ENCODE measurements around the gene OR7A5.
"Not testable (repeated sequence)": the region's sequence is repeated elsewhere in the genome, so short reads cannot be mapped to it uniquely, and the experiment has no call there.

OR7A5 gene

GRCh38 chr19:14792250-14792649 is 42.7 kb downstream of the OR7A5 start:
- DNase-seq; intact Hi-C loops (cut with DNase I): not testable (repeated sequence)

GRCh38 chr19:14786421-14786851 is 48.5 kb downstream of the OR7A5 start:
- peak in 12 of 42 donors; percentile 17 to 59 (median 40) for DNase-seq
- intact Hi-C loops (cut with DNase I), result no loop called here

DNA sequence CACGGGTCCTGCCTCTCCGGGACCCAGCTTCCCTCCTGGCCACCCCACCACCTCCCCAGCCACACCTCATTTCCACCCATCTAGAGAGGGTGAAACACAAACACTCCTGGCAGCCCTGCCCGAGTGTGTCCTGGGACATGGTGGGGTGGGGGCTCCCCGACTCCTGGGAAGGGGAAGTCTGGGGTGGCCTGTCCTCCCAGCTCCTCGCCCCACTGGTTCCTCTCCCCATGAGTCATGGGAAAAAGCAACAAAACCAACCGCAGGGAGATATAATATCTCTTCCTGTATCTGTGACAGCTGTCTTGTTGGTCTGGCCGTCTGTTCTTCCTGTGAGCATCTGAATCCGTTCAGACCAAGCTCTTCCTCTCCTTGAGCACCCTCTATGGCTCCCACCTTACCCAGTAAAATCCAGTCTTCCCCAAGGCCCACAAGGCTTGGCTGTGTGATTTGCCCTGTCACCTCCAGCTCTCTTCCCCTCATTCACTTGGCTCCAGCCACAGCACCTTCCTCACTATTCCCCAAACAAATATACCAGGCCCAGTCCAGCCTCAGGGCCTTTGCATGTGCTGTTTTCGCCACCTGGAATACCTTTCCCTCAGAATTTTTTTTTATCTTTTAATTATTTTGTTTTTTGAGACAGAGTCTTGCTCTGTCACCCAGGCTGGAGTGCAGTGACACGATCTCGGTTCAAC is 49.7 kb downstream of the OR7A5 start:
- DNase-seq, result peak in 21 of 42 donors; percentile 3 to 65 (median 34)
- intact Hi-C loops (cut with DNase I), result not testable (repeated sequence)

DNA sequence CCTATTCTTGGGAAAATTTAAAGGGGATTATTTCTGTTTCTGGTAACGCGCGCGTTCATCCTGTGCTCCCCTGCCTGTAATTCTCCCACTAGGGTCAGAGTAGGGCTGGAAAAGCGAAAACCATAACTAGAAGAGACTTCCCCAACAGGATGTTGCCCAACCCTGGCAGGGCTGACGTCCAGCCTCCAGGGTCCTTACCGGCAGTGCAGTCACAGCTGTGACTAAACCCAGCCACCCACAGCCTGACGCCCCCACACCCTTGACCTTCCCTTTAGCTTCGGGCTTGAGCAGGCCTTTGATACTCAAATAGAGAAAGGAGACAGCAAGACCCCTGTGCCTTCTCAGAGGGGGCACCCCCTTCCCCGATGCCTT is 50.3 kb downstream of the OR7A5 start:
- peak in 32 of 42 donors; percentile 11 to 72 (median 42) for DNase-seq
- intact Hi-C loops (cut with DNase I), result not testable (repeated sequence)

DNA sequence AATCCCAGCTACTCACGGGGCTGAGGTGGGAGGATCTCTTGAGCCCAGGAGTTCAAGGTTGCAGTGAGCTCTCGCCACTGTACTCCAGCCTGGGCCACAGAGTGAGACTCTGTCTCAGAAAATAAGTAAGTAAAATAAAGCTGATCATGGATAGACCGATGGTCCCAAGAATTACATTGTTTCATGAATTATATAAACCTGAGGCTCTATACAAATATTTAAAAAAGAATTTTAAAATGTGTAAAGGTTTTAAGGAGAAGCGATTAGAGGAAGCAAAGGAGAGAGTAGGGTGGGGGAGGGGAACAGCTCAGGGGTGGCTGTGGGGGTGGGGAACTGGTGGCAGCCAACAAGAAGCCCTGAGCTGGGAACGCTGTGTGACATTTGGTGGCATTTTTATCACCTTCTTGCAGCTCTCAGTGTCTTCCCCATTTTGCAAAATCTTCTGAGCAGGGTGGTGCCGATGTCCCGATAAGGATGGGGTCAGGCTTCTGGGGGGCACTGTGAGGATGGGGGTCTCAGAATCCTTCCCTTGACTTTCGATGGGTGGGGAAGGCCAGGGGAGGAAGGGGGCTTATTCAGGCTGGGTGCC is 51.5 kb downstream of the OR7A5 start:
- intact Hi-C loops (cut with DNase I), result not testable (repeated sequence)
- DNase-seq, result peak in 1 of 42 donors; percentile 23

GRCh38 chr19:14782626-14783409 is 52.2 kb downstream of the OR7A5 start:
- DNase-seq, result peak in 1 of 42 donors; percentile 32
- intact Hi-C loops (cut with DNase I), result no loop called here

GRCh38 chr19:14781713-14782536 is 53.1 kb downstream of the OR7A5 start:
- DNase-seq, result peak in 1 of 42 donors; percentile 29
- intact Hi-C loops (cut with DNase I), result not testable (repeated sequence)

GRCh38 chr19:14780622-14781225 is 54.3 kb downstream of the OR7A5 start:
- intact Hi-C loops (cut with DNase I), result not testable (repeated sequence)
- peak in 1 of 42 donors; percentile 1 for DNase-seq

DNA sequence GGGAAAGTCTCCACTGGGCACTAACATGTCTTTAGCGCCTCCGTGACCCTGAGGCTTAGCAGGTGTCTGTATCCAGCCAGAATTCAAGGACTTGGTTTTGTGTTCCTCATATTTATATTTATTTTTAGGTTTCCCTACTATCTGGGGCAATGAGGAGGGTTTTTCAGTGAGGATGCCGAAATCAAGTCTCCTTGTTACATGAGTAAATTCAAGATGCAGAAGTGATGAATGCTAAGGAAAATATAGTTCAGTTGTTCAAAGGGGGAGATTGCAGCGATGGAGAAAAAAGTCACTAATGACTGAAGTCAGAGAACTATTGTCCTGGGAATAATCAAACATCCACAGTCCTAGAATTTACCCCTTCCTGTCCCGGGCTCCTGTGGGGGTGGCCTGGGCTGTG is 55.8 kb downstream of the OR7A5 start:
- intact Hi-C loops (cut with DNase I), result no loop called here
- DNase-seq, result peak in 1 of 42 donors; percentile 8

DNA sequence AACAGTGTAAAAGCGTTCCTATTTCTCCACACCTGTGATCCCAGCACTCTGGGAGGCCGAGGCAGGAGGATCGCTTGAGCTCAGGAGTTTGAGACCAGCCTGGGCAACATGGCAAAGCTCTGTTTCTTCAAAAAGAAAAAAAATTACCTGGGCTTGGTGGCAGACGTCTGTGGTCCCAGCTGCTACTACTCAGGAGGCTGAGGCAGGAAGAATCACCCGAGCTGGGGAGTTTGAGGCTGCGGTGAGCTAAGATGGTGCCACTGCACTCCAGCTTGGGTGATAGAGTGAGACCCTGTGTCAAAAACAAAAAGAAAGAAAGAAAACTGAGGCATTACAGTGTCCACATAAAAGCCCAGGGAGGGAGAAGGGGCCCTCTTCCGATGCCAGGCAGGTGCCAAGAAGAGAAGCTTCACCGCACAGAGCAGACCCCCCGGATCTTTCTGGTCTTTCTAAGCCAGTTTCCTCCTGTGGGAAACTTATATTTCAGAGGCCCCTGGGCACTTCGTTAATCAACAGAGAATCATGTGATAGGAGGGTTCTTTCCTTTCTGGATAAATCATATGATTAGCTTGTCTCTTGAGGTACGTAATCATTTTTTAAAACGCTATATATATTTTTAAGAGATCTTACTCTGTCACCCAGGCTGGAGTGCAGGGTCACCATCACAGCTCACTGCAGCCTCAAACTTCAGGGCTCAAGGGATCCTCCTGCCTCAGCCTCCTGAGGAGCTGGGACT is 56.7 kb downstream of the OR7A5 start, which contains the start of gene ADGRE2:
TSS of gene ADGRE2 (minus strand) at position 451 of the 736 bp plus-strand sequence. CDS start 1,804 bp downstream, outside the sequence.
- intact Hi-C loops (cut with DNase I), result not testable (repeated sequence)
- DNase-seq, result peak in 1 of 42 donors; percentile 7

DNA sequence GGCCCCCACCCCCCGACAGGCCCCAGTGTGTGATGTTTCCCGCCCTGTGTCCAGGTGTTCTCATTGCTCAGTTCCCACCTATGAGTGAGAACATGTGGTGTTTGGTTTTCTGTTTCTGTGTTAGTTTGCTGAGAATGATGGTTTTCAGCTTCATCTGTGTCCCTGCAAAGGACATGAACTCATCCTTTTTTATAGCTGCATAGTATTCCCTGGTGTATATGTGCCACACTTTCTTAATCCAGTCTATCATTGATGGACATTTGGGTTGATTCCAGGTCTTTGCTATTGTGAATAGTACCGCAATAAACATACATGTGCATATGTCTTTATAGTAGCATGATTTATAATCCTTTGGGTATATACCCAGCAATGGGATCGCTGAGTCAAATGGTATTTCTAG is 57.3 kb downstream of the OR7A5 start:
- DNase-seq; intact Hi-C loops (cut with DNase I): not testable (repeated sequence)
